ENCODE measurements around the gene RAC2.

The RAC2 gene

DNA sequence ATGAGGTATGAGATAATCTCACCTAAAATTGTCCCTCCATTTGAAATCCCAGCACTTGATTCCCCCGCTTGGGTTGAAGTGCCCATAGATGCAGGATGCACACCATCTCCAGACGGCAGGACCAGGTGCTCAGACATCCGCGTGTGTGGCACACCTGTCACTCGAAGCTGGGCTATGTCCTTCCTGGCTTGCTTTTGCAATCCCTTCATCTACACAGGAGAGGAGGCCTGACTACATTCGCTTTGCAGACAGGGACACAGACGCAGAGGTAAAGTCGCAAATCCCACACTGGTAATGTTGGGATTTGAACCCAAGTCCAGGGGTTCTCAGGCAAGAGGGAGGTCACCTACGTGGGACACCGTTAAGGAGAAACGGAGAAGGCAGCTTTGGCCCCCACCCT, 31.1 kb upstream of the RAC2 start:
- no peak overlapping the region for H3K27ac ChIP-seq
- TF ChIP-seq ZFX (IDR thresholded peaks at IDR 0.05) (no peak), CTCF (conservative IDR thresholded peaks at IDR 0.05) (no peak)

- H3K27ac ChIP-seq, result no peak overlapping the region
- TF ChIP-seq CTCF (conservative IDR thresholded peaks at IDR 0.05), result no peak
- no peak for TF ChIP-seq ZFX (IDR thresholded peaks at IDR 0.05)
Observed at GRCh38 chr22:37274380-37274862, 30.4 kb upstream of the RAC2 start.

- no peak overlapping the region for H3K27ac ChIP-seq
- TF ChIP-seq CTCF (conservative IDR thresholded peaks at IDR 0.05) (no peak), ZFX (IDR thresholded peaks at IDR 0.05) (no peak)
Observed at GRCh38 chr22:37273846-37274225, 29.8 kb upstream of the RAC2 start.

GRCh38 chr22:37273126-37273845, 29.2 kb upstream of the RAC2 start:
- H3K27ac ChIP-seq, result no peak overlapping the region
- no peak for TF ChIP-seq CTCF (conservative IDR thresholded peaks at IDR 0.05)
- TF ChIP-seq ZFX (IDR thresholded peaks at IDR 0.05), result no peak

- TF ChIP-seq CTCF (conservative IDR thresholded peaks at IDR 0.05) (no peak), ZFX (IDR thresholded peaks at IDR 0.05) (no peak)
- H3K27ac ChIP-seq, result no peak overlapping the region
Observed at GRCh38 chr22:37270928-37271650, 27.0 kb upstream of the RAC2 start.

DNA sequence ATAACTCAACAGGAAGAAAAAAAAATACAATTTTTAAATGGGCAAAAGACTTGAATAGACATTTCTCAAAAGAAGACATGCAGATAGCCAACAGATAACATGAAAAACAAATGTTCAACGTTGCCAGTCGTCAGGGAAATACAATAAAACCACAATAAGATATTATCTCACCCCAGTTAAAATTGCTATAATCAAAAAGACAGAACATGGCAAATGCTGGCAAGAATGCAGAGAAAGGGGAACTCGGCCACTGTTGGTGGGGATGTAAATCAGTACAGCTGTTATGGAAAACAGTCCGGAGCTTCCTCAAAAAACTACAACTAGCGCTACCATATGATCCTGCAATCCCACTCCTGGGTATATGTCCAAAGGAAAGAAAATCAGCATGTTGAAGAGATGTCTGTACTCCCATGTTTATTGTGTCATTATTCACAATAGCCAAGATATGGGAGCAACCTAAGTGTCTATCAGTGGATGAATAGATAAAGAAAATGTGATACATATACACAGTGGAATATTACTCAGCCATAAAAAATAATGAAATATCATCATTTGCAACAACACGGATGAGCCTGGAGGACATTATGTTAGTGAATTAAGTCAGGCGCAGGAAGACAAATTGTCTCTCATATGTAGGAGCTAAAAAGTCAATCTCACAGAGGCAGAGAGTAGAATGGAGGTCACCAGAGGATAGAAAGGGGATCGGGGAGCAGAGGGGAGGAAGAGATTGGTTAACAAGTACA, 26.0 kb upstream of the RAC2 start:
- TF ChIP-seq ZFX (IDR thresholded peaks at IDR 0.05) (no peak), CTCF (conservative IDR thresholded peaks at IDR 0.05) (no peak)
- H3K27ac ChIP-seq, result no peak overlapping the region

All from C4-2B (cell line).